ENCODE results near the gene OR52I1. TPM values are rescaled to one million over a fixed set of nuclear protein-coding genes. Genes with fewer than 3 reads are reported as not detected.

The OR52I1 gene
- total RNA-seq, 1 donor from 2014 or later = not detected

- Histone ChIP-seq H2AFZ (ENCODE audit: low read depth, low read length) (no peak overlapping the region), H3K36me3 (ENCODE audit: insufficient read depth, low read length) (no peaks in the 10 kb centered on the region), H3K27me3 (ENCODE audit: insufficient read depth, low read length) (no peaks in the 10 kb centered on the region), H3K27ac (ENCODE audit: low read depth, low read length) (no peak overlapping the region), H3K4me3 (ENCODE audit: insufficient read depth, low read depth, low read length) (no peak overlapping the region), H3K79me2 (ENCODE audit: insufficient read depth, low read length) (no peaks in the 10 kb centered on the region), H3K4me2 (ENCODE audit: low read length) (no peak overlapping the region), H3K4me1 (ENCODE audit: insufficient read depth, low read length) (no peaks in the 10 kb centered on the region), H3K9ac (ENCODE audit: low read length) (no peak overlapping the region), H3K9me3 (ENCODE audit: insufficient read depth, low read depth, low read length) (no peaks in the 10 kb centered on the region), H4K20me1 (ENCODE audit: insufficient read depth, low read length) (no peaks in the 10 kb centered on the region)
- Mint-ChIP-seq H3K9me3 (ENCODE audit: unreplicated experiment) (peaks cover 13% of the 10 kb centered on the region), H3K27ac (ENCODE audit: unreplicated experiment) (no peak overlapping the region), H3K36me3 (ENCODE audit: low read depth, unreplicated experiment) (no peaks in the 10 kb centered on the region), H3K4me1 (ENCODE audit: low read depth, unreplicated experiment) (no peaks in the 10 kb centered on the region), H3K27me3 (ENCODE audit: low read depth, unreplicated experiment) (peaks cover 11% of the 10 kb centered on the region), H3K4me3 (ENCODE audit: unreplicated experiment) (no peak overlapping the region)
- FAIRE-seq = no peak
- TF ChIP-seq, protein P1, sequence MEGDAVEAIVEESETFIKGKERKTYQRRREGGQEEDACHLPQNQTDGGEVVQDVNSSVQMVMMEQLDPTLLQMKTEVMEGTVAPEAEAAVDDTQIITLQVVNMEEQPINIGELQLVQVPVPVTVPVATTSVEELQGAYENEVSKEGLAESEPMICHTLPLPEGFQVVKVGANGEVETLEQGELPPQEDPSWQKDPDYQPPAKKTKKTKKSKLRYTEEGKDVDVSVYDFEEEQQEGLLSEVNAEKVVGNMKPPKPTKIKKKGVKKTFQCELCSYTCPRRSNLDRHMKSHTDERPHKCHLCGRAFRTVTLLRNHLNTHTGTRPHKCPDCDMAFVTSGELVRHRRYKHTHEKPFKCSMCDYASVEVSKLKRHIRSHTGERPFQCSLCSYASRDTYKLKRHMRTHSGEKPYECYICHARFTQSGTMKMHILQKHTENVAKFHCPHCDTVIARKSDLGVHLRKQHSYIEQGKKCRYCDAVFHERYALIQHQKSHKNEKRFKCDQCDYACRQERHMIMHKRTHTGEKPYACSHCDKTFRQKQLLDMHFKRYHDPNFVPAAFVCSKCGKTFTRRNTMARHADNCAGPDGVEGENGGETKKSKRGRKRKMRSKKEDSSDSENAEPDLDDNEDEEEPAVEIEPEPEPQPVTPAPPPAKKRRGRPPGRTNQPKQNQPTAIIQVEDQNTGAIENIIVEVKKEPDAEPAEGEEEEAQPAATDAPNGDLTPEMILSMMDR (IDR thresholded peaks at IDR 0.05; ENCODE audit: insufficient read depth, low read depth, low read length) = no peak
- TF ChIP-seq EZH2 (IDR thresholded peaks at IDR 0.05; ENCODE audit: insufficient read depth, low read length) = no peak
- DNase-seq (ENCODE audit: low read depth) = no peak
Measured at GRCh38 chr11:4559527-4560440, 34.1 kb upstream of the OR52I1 start.

- Histone ChIP-seq H3K4me3 (ENCODE audit: insufficient read depth, low read depth, low read length) (no peak overlapping the region), H4K20me1 (ENCODE audit: insufficient read depth, low read length) (no peaks in the 10 kb centered on the region), H3K9ac (ENCODE audit: low read length) (no peak overlapping the region), H3K4me1 (ENCODE audit: insufficient read depth, low read length) (no peaks in the 10 kb centered on the region), H3K79me2 (ENCODE audit: insufficient read depth, low read length) (no peaks in the 10 kb centered on the region), H3K27me3 (ENCODE audit: insufficient read depth, low read length) (no peaks in the 10 kb centered on the region), H2AFZ (ENCODE audit: low read depth, low read length) (no peak overlapping the region), H3K9me3 (ENCODE audit: insufficient read depth, low read depth, low read length) (no peaks in the 10 kb centered on the region), H3K27ac (ENCODE audit: low read depth, low read length) (no peak overlapping the region), H3K4me2 (ENCODE audit: low read length) (no peak overlapping the region), H3K36me3 (ENCODE audit: insufficient read depth, low read length) (no peaks in the 10 kb centered on the region)
- DNase-seq (ENCODE audit: low read depth) = no peak
- Mint-ChIP-seq H3K27ac (ENCODE audit: unreplicated experiment) (no peak overlapping the region), H3K4me1 (ENCODE audit: low read depth, unreplicated experiment) (no peaks in the 10 kb centered on the region), H3K9me3 (ENCODE audit: unreplicated experiment) (peaks cover 13% of the 10 kb centered on the region), H3K4me3 (ENCODE audit: unreplicated experiment) (no peak overlapping the region), H3K27me3 (ENCODE audit: low read depth, unreplicated experiment) (peaks cover 11% of the 10 kb centered on the region), H3K36me3 (ENCODE audit: low read depth, unreplicated experiment) (no peaks in the 10 kb centered on the region)
- TF ChIP-seq, protein P1 (IDR thresholded peaks at IDR 0.05; ENCODE audit: insufficient read depth, low read depth, low read length) = no peak
- TF ChIP-seq EZH2 (IDR thresholded peaks at IDR 0.05; ENCODE audit: insufficient read depth, low read length) = no peak
- FAIRE-seq = no peak
Measured at GRCh38 chr11:4560467-4560866, 33.4 kb upstream of the OR52I1 start.

DNA sequence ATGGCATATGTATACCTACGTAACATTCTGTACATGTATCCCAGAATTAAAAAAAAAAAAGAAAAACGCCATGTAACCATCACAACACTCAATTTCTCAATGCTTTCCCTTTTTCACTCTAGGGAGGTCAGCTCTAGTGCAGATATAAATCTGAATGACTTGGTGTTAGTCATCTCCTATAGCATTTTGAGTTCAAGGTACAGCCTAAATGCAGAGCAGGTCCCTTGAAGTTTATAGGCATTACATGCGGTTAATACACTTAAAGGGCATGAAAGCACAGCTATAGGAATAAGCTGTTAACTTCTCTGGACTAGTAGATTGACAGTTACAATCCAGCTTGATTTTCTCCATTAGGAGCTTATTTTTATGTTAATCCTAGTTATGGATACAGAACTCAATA, 28.5 kb upstream of the OR52I1 start:
- H3K4me2 ChIP-seq (ENCODE audit: low read length) = no peak overlapping the region
- Mint-ChIP-seq H3K27ac (ENCODE audit: unreplicated experiment) (no peak overlapping the region), H3K36me3 (ENCODE audit: low read depth, unreplicated experiment) (no peaks in the 10 kb centered on the region), H3K4me1 (ENCODE audit: low read depth, unreplicated experiment) (no peaks in the 10 kb centered on the region), H3K9me3 (ENCODE audit: unreplicated experiment) (peaks cover 17% of the 10 kb centered on the region), H3K27me3 (ENCODE audit: low read depth, unreplicated experiment) (no peaks in the 10 kb centered on the region), H3K4me3 (ENCODE audit: unreplicated experiment) (no peak overlapping the region)
- no peak overlapping the region for H3K27ac ChIP-seq (ENCODE audit: low read depth, low read length)
- H2AFZ ChIP-seq (ENCODE audit: low read depth, low read length) = no peak overlapping the region
- no peaks in the 10 kb centered on the region for H4K20me1 ChIP-seq (ENCODE audit: insufficient read depth, low read length)
- FAIRE-seq (no peak), DNase-seq (ENCODE audit: low read depth) (no peak)
- H3K9ac ChIP-seq (ENCODE audit: low read length) = no peak overlapping the region
- no peak for TF ChIP-seq EZH2 (IDR thresholded peaks at IDR 0.05; ENCODE audit: insufficient read depth, low read length)
- TF ChIP-seq, protein P1 (IDR thresholded peaks at IDR 0.05; ENCODE audit: insufficient read depth, low read depth, low read length) = no peak
- no peak overlapping the region for H3K4me3 ChIP-seq (ENCODE audit: insufficient read depth, low read depth, low read length)
- no peaks in the 10 kb centered on the region for H3K36me3 ChIP-seq (ENCODE audit: insufficient read depth, low read length)
- no peaks in the 10 kb centered on the region for H3K4me1 ChIP-seq (ENCODE audit: insufficient read depth, low read length)
- no peaks in the 10 kb centered on the region for H3K79me2 ChIP-seq (ENCODE audit: insufficient read depth, low read length)
- no peaks in the 10 kb centered on the region for H3K9me3 ChIP-seq (ENCODE audit: insufficient read depth, low read depth, low read length)
- H3K27me3 ChIP-seq (ENCODE audit: insufficient read depth, low read length) = no peaks in the 10 kb centered on the region

Measured in astrocyte (in vitro differentiated cells and primary cell).